NCI-H128 (cell line): Measurements from ENCODE around the gene RHOB.
"Not testable (repeated sequence)": the region's sequence is repeated elsewhere in the genome, so short reads cannot be mapped to it uniquely, and the experiment has no call there.

Source experiments
- DNase-seq: peaks from one replicate; lab custom pipeline; 2025; ENCODE audit not compliant: unreplicated experiment; lab: John Stamatoyannopoulos, UW

Gene RHOB

DNA sequence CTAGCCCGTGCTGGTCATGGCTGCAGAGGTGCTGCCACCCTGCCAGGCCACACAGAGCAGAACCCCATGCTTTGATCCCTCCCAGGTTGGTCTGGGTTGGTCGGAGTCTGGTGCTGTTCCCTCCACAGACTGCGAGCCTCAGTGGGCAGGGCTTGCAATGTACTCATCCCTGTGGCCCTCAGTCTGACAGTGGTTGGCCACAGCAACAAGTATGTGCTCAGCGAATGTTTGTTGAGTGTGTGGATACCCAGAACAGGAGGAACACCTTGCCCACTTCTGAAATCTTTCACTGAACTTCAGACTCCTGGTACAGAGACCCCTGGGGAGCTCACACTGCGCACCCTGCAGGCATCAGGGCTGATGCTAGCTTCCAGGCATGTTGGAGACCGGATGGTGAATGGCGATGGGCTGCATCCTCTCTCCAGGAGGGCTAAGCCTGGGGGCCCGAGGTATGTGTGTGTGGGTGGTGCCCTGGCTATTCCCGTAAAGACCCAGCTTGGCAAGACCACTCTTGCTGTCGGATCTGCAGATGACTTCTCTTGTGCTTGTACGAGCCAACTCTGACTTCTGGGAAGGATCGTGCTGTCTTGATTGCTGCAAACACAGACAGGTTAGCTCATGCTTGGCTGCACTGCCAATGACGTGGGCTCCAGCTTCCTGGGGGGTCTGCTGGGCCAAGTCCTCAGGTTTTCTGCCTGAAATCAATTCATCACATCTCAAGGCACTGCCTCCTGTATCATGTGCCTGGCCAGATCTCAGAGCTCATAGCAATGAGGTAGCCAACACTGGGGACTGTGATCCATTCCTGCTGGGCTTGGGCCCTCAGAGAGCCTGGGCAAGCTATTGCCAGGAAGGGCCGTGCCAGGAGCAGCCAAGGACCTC lies 43.7 kb downstream of the RHOB start:
- no peak for DNase-seq

DNA sequence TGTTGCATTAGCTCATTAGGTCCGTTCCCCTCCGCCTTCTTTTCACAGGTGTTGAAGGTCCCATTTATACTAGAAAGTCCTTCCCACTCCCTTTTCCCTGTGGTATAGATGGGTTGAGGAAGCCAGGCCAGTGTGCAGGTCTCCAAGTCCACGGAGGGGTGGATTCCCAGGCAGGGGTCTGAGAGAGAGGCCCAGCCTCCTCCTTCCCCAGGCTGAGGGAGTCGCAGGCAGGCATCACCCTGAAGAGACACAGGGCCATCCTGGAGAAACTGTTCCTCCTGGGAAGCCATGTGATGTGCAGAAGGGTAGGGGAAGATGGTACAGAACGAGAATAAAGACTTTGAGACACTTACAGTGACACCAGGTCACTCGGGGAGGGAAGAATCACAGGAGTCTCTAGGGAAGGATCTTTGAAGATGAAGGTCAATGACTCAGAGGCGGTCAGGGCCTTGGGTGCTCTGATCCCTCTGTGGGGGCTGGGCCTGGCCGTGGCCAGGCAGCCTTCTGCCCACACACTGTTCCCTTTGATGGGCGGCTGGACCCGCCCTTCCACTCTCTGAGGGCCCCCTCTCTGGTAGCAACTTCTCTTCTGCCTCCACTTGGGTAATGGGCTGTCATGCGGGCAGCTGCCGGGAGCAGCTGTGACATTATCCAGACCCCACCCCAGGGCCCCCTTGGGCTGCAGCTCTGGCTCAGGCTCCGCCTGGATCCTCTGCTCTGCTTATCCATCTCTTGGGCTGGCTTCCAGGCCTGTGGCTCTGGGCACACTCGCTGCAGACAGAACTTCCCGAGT lies 45.1 kb downstream of the RHOB start:
- no peak for DNase-seq

DNA sequence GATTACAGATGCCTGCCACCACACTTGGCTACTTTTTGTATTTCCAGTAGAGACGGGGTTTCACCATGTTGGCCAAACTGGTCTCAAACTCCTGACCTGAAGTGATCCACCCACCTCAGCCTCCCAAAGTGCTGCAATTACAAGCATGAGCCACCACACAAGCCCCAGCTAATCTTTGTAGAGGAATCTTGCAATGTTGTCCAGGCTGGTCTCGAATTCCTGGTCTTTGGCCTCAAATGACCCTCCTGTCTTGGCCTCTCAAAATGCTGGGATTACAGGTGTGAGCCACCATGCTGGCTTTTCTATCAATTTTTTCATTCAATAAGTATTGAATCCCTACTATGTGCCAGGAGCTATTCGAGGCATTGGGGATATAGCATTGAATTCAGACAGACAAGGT lies 46.2 kb downstream of the RHOB start:
- DNase-seq: not testable (repeated sequence)

DNA sequence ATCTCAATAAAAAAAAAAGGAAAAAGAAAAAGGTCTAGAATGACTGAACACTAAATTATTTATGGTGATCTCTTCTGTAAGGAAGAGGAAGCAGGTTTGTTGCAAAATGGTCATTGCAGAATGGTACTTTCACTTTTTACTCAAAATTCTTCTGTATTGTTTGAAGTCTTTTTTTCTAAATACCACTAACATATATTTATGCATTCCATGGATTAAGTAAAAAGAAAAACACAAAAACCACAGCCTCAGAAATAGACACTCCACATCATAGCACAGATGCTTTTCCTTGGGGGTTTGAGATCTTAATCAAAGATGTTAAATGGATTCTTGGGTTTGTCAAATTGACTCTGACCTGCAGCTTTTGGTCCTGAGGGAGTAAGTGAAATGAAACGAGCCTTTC lies 47.4 kb downstream of the RHOB start:
- DNase-seq: no peak

DNA sequence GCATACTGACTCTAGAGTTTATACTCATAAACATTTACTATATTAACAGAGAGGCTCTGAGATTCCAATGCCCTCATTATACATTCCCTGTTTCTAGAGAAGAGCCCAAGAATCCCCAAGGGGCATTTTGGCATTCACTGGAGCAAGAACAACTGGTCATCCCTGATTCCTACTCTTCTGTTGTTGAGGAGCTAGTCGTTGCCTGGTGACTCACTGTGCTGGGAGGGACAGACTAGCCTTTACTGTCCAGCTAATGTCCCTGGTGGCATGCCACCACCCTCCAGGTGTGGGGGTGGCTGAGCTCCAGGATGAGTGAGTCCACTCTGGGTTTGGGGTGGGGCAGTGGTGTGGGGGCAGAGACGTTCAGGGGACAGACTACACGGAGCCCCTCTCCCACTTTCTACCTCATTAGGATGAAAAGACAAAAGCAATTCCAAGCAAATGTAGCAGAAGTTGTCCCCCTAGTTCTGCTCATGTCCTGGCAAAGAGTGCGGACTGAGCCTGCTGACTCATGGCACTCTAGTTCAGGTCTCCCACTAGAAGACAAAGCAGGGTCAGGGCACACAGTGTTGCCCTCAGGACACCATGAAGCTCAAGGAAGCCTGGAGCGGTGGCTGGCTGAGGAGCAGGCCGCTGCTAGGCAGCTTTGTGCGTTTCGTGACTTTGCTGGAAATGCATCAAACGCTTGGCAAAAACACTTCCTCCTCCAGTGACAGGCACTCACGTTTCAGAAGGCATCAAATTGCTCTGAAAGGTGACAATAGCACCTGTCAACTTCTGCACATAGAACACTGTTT lies 49.4 kb downstream of the RHOB start:
- no peak for DNase-seq

- no peak for DNase-seq
These were observed 50.1 kb downstream of the RHOB start for GRCh38 chr2:20496942-20497341.
